Astrocyte (in vitro differentiated cells and primary cell): ENCODE data around the gene TTC27. TPM values are rescaled to one million over a fixed set of nuclear protein-coding genes. Genes with fewer than 3 reads are reported as not detected.

Experiments
- DNase-seq: peaks from one replicate; pipeline ENCODE4 v3.0.0-alpha.2; 2010; ENCODE audit warnings: low read depth
- FAIRE-seq: peaks from 2 replicates; lab custom pipeline; 2011; peaks lifted over from hg19 to GRCh38; lab: Jason Lieb, UNC
- H2AFZ ChIP-seq: 2 replicates; pipeline ENCODE4 v1.6.0; 2012; ENCODE audit warnings: low read depth, low read length, inconsistent platforms
- H3K27ac ChIP-seq: 2 replicates; pipeline ENCODE4 v1.5.1; 2011; ENCODE audit warnings: low read depth, low read length, inconsistent platforms
- H3K27me3 ChIP-seq: 2 replicates; pipeline ENCODE4 v1.6.0; 2011; ENCODE audit warnings: low read length, inconsistent platforms; ENCODE audit not compliant: insufficient read depth
- H3K36me3 ChIP-seq: 2 replicates; pipeline ENCODE4 v1.5.1; 2011; ENCODE audit warnings: low read length, inconsistent platforms; ENCODE audit not compliant: insufficient read depth
- H3K4me1 ChIP-seq: 2 replicates; pipeline ENCODE4 v1.5.1; 2011; ENCODE audit warnings: low read length, inconsistent platforms; ENCODE audit not compliant: insufficient read depth
- H3K4me2 ChIP-seq: 2 replicates; pipeline ENCODE4 v1.6.0; 2012; ENCODE audit warnings: low read length, inconsistent platforms
- H3K4me3 ChIP-seq: 2 replicates; pipeline ENCODE4 v1.5.1; 2011; ENCODE audit warnings: low read depth, mild to moderate bottlenecking, low read length, inconsistent platforms; ENCODE audit not compliant: insufficient read depth
- H3K79me2 ChIP-seq: 2 replicates; pipeline ENCODE4 v1.6.0; 2012; ENCODE audit warnings: mild to moderate bottlenecking, low read length, inconsistent platforms; ENCODE audit not compliant: insufficient read depth
- H3K9ac ChIP-seq: 2 replicates; pipeline ENCODE4 v1.6.0; 2012; ENCODE audit warnings: mild to moderate bottlenecking, low read length, inconsistent platforms
- H3K9me3 ChIP-seq: 2 replicates; pipeline ENCODE4 v1.5.1; 2012; ENCODE audit warnings: low read depth, mild to moderate bottlenecking, low read length, inconsistent platforms; ENCODE audit not compliant: insufficient read depth
- H4K20me1 ChIP-seq: 2 replicates; pipeline ENCODE4 v1.6.0; 2012; ENCODE audit warnings: low read length, inconsistent platforms; ENCODE audit not compliant: insufficient read depth
- H3K27ac Mint-ChIP-seq: one replicate; pipeline ENCODE4 v1.8.0; 2021; ENCODE audit warnings: mild to moderate bottlenecking, mixed read lengths; ENCODE audit not compliant: unreplicated experiment
- H3K27me3 Mint-ChIP-seq: one replicate; pipeline ENCODE4 v1.8.0; 2021; ENCODE audit warnings: low read depth, mixed read lengths; ENCODE audit not compliant: unreplicated experiment
- H3K36me3 Mint-ChIP-seq: one replicate; pipeline ENCODE4 v1.8.0; 2021; ENCODE audit warnings: low read depth, mixed read lengths; ENCODE audit not compliant: unreplicated experiment
- H3K4me1 Mint-ChIP-seq: one replicate; pipeline ENCODE4 v1.8.0; 2021; ENCODE audit warnings: low read depth, mixed read lengths; ENCODE audit not compliant: unreplicated experiment
- H3K4me3 Mint-ChIP-seq: one replicate; pipeline ENCODE4 v1.8.0; 2021; ENCODE audit warnings: mild to moderate bottlenecking, moderate library complexity, mixed read lengths; ENCODE audit not compliant: unreplicated experiment
- H3K9me3 Mint-ChIP-seq: one replicate; pipeline ENCODE4 v1.8.0; 2021; ENCODE audit warnings: mild to moderate bottlenecking, mixed read lengths; ENCODE audit not compliant: unreplicated experiment
- CTCF ChIP-seq: IDR thresholded peaks from 2 replicates; pipeline ENCODE4 v1.5.1; 2011; ENCODE audit warnings: low read depth, mild to moderate bottlenecking, inconsistent platforms, low read length, moderate library complexity; ENCODE audit not compliant: insufficient read depth
- EZH2 ChIP-seq: IDR thresholded peaks from 2 replicates; pipeline ENCODE4 v1.6.1; 2012; ENCODE audit warnings: mild to moderate bottlenecking, low read length, inconsistent platforms; ENCODE audit not compliant: insufficient read depth
- total RNA-seq: library from RNA; stranded (reverse); gene quantifications from 2 replicates; pipeline ENCODE4 v1.2.1, GENCODE V29; 2021

TTC27 gene
- total RNA-seq, 1 donor from 2014 or later, result 25.1 TPM

GRCh38 chr2:32739664-32740063 is 111.8 kb downstream of the TTC27 start:
- Histone ChIP-seq H3K27ac (no peak overlapping the region), H3K4me3 (no peak overlapping the region), H3K36me3 (peaks cover 12% of the 10 kb centered on the region), H4K20me1 (no peaks in the 10 kb centered on the region), H3K27me3 (no peaks in the 10 kb centered on the region), H3K79me2 (no peaks in the 10 kb centered on the region), H2AFZ (no peak overlapping the region), H3K4me2 (no peak overlapping the region), H3K9ac (no peak overlapping the region), H3K4me1 (no peaks in the 10 kb centered on the region), H3K9me3 (no peaks in the 10 kb centered on the region)
- H3K9me3 Mint-ChIP-seq, result no peaks in the 10 kb centered on the region
- H3K4me1 Mint-ChIP-seq, result no peaks in the 10 kb centered on the region
- no peak overlapping the region for H3K27ac Mint-ChIP-seq
- H3K36me3 Mint-ChIP-seq, result peaks cover 4% of the 10 kb centered on the region
- TF ChIP-seq EZH2 (no peak), CTCF (no peak)
- FAIRE-seq (no peak), DNase-seq (no peak)
- H3K4me3 Mint-ChIP-seq, result no peak overlapping the region
- H3K27me3 Mint-ChIP-seq, result no peaks in the 10 kb centered on the region

- Histone ChIP-seq H2AFZ (no peak overlapping the region), H3K9ac (no peak overlapping the region), H3K27me3 (no peaks in the 10 kb centered on the region), H3K79me2 (no peaks in the 10 kb centered on the region), H3K4me2 (no peak overlapping the region), H3K36me3 (peaks cover 12% of the 10 kb centered on the region), H3K4me3 (no peak overlapping the region), H3K27ac (no peak overlapping the region), H3K4me1 (no peaks in the 10 kb centered on the region), H4K20me1 (no peaks in the 10 kb centered on the region), H3K9me3 (no peaks in the 10 kb centered on the region)
- no peak overlapping the region for H3K4me3 Mint-ChIP-seq
- H3K27ac Mint-ChIP-seq, result no peak overlapping the region
- DNase-seq (no peak), FAIRE-seq (no peak)
- H3K36me3 Mint-ChIP-seq, result peaks cover 5% of the 10 kb centered on the region
- H3K9me3 Mint-ChIP-seq, result no peaks in the 10 kb centered on the region
- peaks cover 5% of the 10 kb centered on the region for H3K4me1 Mint-ChIP-seq
- H3K27me3 Mint-ChIP-seq, result no peaks in the 10 kb centered on the region
- no peak for TF ChIP-seq EZH2
- TF ChIP-seq CTCF, result no peak
Observed at GRCh38 chr2:32741575-32741974, 113.7 kb downstream of the TTC27 start.

GRCh38 chr2:32742376-32742775 is 114.5 kb downstream of the TTC27 start:
- DNase-seq (no peak), FAIRE-seq (no peak)
- Mint-ChIP-seq H3K27ac (no peak overlapping the region), H3K4me1 (peaks cover 5% of the 10 kb centered on the region), H3K4me3 (no peak overlapping the region), H3K36me3 (peaks cover 3% of the 10 kb centered on the region), H3K9me3 (no peaks in the 10 kb centered on the region), H3K27me3 (no peaks in the 10 kb centered on the region)
- no peak overlapping the region for H3K27ac ChIP-seq
- no peaks in the 10 kb centered on the region for H3K27me3 ChIP-seq
- peaks cover 4% of the 10 kb centered on the region for H3K36me3 ChIP-seq
- no peak overlapping the region for H3K4me3 ChIP-seq
- TF ChIP-seq EZH2, result no peak
- TF ChIP-seq CTCF, result no peak
- no peaks in the 10 kb centered on the region for H3K9me3 ChIP-seq
- H3K9ac ChIP-seq, result no peak overlapping the region
- H3K4me1 ChIP-seq, result no peaks in the 10 kb centered on the region
- no peaks in the 10 kb centered on the region for H3K79me2 ChIP-seq
- H3K4me2 ChIP-seq, result no peak overlapping the region
- no peak overlapping the region for H2AFZ ChIP-seq
- H4K20me1 ChIP-seq, result no peaks in the 10 kb centered on the region
